ENCODE results near the gene CPAMD8. TPM values are rescaled to one million over a fixed set of nuclear protein-coding genes. Genes with fewer than 3 reads are reported as not detected.

The CPAMD8 gene
- total and polyA plus RNA-seq, 10 of the 15 experiments (the other 5 are each of a cell fraction or from before 2014, with no cell fraction given): 0.12 to 0.97 (median 0.25) TPM; not detected in 3

DNA sequence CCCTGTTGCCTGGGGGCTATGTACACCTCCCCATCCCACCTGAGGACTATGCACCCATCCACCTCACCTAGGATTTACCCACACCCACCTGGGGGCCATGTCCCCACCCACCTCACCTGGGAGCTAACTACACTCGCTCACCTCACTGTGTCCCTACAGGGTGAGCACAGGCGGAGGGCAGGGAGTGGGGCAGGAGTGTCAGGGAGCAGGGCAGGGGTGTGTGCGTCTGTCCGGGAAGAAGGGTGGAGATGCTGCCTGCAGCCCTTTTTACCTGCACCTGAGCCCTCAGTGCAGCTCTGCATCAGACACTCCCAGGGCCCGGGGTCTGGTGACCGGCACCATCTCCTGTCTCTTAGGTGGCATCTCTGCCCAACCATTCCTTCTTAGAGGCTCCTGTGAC, 10.6 kb upstream of the CPAMD8 start (continued):
- TF ChIP-seq, protein P1, sequence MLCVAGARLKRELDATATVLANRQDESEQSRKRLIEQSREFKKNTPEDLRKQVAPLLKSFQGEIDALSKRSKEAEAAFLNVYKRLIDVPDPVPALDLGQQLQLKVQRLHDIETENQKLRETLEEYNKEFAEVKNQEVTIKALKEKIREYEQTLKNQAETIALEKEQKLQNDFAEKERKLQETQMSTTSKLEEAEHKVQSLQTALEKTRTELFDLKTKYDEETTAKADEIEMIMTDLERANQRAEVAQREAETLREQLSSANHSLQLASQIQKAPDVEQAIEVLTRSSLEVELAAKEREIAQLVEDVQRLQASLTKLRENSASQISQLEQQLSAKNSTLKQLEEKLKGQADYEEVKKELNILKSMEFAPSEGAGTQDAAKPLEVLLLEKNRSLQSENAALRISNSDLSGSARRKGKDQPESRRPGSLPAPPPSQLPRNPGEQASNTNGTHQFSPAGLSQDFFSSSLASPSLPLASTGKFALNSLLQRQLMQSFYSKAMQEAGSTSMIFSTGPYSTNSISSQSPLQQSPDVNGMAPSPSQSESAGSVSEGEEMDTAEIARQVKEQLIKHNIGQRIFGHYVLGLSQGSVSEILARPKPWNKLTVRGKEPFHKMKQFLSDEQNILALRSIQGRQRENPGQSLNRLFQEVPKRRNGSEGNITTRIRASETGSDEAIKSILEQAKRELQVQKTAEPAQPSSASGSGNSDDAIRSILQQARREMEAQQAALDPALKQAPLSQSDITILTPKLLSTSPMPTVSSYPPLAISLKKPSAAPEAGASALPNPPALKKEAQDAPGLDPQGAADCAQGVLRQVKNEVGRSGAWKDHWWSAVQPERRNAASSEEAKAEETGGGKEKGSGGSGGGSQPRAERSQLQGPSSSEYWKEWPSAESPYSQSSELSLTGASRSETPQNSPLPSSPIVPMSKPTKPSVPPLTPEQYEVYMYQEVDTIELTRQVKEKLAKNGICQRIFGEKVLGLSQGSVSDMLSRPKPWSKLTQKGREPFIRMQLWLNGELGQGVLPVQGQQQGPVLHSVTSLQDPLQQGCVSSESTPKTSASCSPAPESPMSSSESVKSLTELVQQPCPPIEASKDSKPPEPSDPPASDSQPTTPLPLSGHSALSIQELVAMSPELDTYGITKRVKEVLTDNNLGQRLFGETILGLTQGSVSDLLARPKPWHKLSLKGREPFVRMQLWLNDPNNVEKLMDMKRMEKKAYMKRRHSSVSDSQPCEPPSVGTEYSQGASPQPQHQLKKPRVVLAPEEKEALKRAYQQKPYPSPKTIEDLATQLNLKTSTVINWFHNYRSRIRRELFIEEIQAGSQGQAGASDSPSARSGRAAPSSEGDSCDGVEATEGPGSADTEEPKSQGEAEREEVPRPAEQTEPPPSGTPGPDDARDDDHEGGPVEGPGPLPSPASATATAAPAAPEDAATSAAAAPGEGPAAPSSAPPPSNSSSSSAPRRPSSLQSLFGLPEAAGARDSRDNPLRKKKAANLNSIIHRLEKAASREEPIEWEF (IDR thresholded peaks at IDR 0.05; ENCODE audit: insufficient replicate concordance, low read depth, low read length): no peak
- TF ChIP-seq POU2F2 (IDR thresholded peaks at IDR 0.05; ENCODE audit: borderline replicate concordance, low read depth, low read length) (no peak), NR2C1 (IDR thresholded peaks at IDR 0.05) (no peak), BCL11A (IDR thresholded peaks at IDR 0.05; ENCODE audit: low read depth, low read length) (no peak), RFX5 (IDR thresholded peaks at IDR 0.05; ENCODE audit: low read depth, low read length) (no peak), ZNF217 (IDR thresholded peaks at IDR 0.05) (no peak), SUPT20H (IDR thresholded peaks at IDR 0.05; ENCODE audit: borderline replicate concordance, control insufficient read depth, low read depth, low read length) (no peak), IKZF2 (IDR thresholded peaks at IDR 0.05) (no peak), JUND (IDR thresholded peaks at IDR 0.05; ENCODE audit: low read depth, low read length) (no peak), RAD51 (IDR thresholded peaks at IDR 0.05) (no peak), IRF4 (IDR thresholded peaks at IDR 0.05; ENCODE audit: low read depth, low read length) (no peak), TBL1XR1 (IDR thresholded peaks at IDR 0.05; ENCODE audit: low read depth, low read length) (no peak), CREM (IDR thresholded peaks at IDR 0.05; ENCODE audit: low read depth) (no peak)
- TF ChIP-seq, protein P2, sequence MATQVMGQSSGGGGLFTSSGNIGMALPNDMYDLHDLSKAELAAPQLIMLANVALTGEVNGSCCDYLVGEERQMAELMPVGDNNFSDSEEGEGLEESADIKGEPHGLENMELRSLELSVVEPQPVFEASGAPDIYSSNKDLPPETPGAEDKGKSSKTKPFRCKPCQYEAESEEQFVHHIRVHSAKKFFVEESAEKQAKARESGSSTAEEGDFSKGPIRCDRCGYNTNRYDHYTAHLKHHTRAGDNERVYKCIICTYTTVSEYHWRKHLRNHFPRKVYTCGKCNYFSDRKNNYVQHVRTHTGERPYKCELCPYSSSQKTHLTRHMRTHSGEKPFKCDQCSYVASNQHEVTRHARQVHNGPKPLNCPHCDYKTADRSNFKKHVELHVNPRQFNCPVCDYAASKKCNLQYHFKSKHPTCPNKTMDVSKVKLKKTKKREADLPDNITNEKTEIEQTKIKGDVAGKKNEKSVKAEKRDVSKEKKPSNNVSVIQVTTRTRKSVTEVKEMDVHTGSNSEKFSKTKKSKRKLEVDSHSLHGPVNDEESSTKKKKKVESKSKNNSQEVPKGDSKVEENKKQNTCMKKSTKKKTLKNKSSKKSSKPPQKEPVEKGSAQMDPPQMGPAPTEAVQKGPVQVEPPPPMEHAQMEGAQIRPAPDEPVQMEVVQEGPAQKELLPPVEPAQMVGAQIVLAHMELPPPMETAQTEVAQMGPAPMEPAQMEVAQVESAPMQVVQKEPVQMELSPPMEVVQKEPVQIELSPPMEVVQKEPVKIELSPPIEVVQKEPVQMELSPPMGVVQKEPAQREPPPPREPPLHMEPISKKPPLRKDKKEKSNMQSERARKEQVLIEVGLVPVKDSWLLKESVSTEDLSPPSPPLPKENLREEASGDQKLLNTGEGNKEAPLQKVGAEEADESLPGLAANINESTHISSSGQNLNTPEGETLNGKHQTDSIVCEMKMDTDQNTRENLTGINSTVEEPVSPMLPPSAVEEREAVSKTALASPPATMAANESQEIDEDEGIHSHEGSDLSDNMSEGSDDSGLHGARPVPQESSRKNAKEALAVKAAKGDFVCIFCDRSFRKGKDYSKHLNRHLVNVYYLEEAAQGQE (IDR thresholded peaks at IDR 0.05; ENCODE audit: low read depth, low read length): no peak
- TF ChIP-seq, protein P3, sequence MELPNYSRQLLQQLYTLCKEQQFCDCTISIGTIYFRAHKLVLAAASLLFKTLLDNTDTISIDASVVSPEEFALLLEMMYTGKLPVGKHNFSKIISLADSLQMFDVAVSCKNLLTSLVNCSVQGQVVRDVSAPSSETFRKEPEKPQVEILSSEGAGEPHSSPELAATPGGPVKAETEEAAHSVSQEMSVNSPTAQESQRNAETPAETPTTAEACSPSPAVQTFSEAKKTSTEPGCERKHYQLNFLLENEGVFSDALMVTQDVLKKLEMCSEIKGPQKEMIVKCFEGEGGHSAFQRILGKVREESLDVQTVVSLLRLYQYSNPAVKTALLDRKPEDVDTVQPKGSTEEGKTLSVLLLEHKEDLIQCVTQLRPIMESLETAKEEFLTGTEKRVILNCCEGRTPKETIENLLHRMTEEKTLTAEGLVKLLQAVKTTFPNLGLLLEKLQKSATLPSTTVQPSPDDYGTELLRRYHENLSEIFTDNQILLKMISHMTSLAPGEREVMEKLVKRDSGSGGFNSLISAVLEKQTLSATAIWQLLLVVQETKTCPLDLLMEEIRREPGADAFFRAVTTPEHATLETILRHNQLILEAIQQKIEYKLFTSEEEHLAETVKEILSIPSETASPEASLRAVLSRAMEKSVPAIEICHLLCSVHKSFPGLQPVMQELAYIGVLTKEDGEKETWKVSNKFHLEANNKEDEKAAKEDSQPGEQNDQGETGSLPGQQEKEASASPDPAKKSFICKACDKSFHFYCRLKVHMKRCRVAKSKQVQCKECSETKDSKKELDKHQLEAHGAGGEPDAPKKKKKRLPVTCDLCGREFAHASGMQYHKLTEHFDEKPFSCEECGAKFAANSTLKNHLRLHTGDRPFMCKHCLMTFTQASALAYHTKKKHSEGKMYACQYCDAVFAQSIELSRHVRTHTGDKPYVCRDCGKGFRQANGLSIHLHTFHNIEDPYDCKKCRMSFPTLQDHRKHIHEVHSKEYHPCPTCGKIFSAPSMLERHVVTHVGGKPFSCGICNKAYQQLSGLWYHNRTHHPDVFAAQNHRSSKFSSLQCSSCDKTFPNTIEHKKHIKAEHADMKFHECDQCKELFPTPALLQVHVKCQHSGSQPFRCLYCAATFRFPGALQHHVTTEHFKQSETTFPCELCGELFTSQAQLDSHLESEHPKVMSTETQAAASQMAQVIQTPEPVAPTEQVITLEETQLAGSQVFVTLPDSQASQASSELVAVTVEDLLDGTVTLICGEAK (IDR thresholded peaks at IDR 0.05; ENCODE audit: borderline replicate concordance): no peak

Data from GM12878 (cell line).